PFSK-1 (cell line): ENCODE results near the gene TMEM132A.

ENCODE experiments used
- FOXP2 ChIP-seq: optimal IDR thresholded peaks from 2 replicates; pipeline ENCODE3; 2011; ENCODE audit warnings: borderline replicate concordance, control low read depth, inconsistent platforms; ENCODE audit not compliant: insufficient read depth; ENCODE audit errors: extremely low read length, extremely low read depth
- POLR2AphosphoS5 ChIP-seq: IDR thresholded peaks from 2 replicates; pipeline ENCODE4 v1.6.1; 2012; ENCODE audit warnings: low read depth, mild to moderate bottlenecking, control low read depth, low read length, moderate library complexity
- SIN3A ChIP-seq: IDR thresholded peaks from 2 replicates; pipeline ENCODE4 v1.6.1; 2012; ENCODE audit warnings: mild to moderate bottlenecking, low read length, moderate library complexity, borderline replicate concordance; ENCODE audit not compliant: insufficient read depth
- TAF1 ChIP-seq: IDR thresholded peaks from 2 replicates; pipeline ENCODE4 v1.6.1; 2012; ENCODE audit warnings: low read length, control low read depth, borderline replicate concordance; ENCODE audit not compliant: insufficient read depth
- TF ChIP-seq, protein P1 (sequence below), 2 experiments: IDR thresholded peaks; 2 replicates each; pipeline versions ENCODE4 v1.6.1 to v1.8.0; 2011 to 2012; ENCODE audit warnings: low read depth in 2 of 2, low read length in 2 of 2, control low read depth in 1 of 2, inconsistent platforms in 1 of 2, mild to moderate bottlenecking in 1 of 2, moderate library complexity in 1 of 2; ENCODE audit not compliant: insufficient read depth in 1 of 2

Gene TMEM132A

DNA sequence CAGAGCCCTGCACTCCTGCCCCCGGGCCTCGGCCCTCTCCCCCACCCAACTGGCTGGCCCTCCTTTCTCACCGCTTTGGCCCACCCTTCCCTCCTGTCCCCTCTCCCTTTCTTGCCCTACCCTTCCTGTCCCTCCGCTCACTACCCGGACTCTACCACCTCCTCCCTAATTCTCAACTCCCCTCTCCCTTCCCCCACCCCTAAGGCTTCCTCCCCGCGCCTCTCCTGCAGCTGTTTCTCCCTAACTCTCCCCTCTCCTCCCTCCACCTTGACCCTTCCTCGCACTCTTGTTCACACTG, 27.3 kb downstream of the TMEM132A start:
- TF ChIP-seq SIN3A (no peak), TAF1 (no peak), FOXP2 (no peak), POLR2AphosphoS5 (no peak)
- TF ChIP-seq, protein P1, sequence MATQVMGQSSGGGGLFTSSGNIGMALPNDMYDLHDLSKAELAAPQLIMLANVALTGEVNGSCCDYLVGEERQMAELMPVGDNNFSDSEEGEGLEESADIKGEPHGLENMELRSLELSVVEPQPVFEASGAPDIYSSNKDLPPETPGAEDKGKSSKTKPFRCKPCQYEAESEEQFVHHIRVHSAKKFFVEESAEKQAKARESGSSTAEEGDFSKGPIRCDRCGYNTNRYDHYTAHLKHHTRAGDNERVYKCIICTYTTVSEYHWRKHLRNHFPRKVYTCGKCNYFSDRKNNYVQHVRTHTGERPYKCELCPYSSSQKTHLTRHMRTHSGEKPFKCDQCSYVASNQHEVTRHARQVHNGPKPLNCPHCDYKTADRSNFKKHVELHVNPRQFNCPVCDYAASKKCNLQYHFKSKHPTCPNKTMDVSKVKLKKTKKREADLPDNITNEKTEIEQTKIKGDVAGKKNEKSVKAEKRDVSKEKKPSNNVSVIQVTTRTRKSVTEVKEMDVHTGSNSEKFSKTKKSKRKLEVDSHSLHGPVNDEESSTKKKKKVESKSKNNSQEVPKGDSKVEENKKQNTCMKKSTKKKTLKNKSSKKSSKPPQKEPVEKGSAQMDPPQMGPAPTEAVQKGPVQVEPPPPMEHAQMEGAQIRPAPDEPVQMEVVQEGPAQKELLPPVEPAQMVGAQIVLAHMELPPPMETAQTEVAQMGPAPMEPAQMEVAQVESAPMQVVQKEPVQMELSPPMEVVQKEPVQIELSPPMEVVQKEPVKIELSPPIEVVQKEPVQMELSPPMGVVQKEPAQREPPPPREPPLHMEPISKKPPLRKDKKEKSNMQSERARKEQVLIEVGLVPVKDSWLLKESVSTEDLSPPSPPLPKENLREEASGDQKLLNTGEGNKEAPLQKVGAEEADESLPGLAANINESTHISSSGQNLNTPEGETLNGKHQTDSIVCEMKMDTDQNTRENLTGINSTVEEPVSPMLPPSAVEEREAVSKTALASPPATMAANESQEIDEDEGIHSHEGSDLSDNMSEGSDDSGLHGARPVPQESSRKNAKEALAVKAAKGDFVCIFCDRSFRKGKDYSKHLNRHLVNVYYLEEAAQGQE (IDR thresholded peaks at IDR 0.05; ENCODE audit: insufficient read depth in 1 of 2, low read depth in 2 of 2, low read length in 2 of 2) = no peak

DNA sequence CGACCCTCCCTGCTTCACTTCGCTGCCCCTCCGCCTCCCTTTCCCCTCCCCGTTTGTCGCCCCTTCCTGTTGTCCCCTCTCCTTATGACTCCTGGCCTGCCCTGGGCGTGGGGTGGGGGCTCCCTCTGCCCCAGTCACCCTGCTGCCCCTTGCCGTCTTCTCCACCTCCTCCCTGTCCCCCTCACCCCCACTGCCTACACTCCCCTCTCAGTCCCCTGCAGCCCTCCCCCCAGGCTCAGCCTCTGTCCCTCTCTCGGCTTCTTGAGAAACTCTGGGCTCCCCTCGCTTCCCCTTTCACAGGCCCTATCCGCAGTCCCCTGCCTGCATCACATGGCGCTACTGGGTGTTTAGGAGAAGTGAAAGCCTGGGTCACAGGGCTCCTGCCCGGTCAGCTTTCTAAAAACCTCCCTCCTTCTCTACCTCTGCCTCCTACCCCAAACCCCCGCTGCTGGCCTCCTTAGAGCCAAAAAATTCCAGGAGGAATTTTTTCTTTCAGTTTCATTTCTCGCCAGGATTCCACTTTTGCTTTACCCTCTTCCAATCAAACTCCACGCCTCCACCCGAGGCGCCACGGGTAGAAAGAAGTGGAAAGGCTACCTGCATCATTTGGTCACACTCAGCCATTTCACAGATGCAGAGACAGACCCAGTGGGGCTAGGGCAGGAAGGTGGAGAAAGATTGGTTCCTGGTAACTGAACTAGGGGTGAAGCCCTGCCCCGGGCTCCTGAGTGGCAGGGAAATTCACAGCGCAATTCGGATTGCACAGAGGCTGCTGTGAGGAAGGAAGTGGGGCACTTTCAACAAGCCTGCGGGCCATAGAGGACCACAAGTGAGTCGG, 27.9 kb downstream of the TMEM132A start, which contains the start of gene SLC15A3:
Gene SLC15A3, minus strand, starts transcription at position 273 of the 838 bp plus-strand sequence. CDS start 625 bp downstream, outside the sequence.
- no peak for TF ChIP-seq SIN3A
- TF ChIP-seq TAF1 = no peak
- no peak for TF ChIP-seq POLR2AphosphoS5
- TF ChIP-seq, protein P1 (IDR thresholded peaks at IDR 0.05; ENCODE audit: insufficient read depth in 1 of 2, low read depth in 2 of 2, low read length in 2 of 2) = no peak
- no peak for TF ChIP-seq FOXP2

DNA sequence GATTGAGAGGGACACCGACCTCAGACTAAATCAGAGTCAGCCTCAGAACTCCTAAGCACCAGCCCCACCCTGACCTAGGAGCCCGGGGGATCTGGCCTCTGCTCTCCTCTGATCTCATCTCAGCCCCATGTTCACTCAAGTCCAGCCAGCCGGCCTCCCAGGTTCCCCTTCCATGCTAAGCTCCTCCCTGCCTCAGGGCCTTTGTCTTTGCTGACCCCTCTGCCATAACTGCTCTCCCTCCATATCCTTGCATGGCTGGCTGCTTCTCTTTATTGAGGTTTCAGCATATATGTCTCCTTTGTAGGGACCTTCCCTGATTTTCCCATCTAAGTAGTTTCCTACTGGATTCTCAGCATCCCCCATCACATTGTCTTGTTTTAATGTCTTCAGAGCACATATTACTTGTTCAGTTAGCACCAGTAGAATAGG, 28.5 kb downstream of the TMEM132A start:
- no peak for TF ChIP-seq TAF1
- no peak for TF ChIP-seq SIN3A

DNA sequence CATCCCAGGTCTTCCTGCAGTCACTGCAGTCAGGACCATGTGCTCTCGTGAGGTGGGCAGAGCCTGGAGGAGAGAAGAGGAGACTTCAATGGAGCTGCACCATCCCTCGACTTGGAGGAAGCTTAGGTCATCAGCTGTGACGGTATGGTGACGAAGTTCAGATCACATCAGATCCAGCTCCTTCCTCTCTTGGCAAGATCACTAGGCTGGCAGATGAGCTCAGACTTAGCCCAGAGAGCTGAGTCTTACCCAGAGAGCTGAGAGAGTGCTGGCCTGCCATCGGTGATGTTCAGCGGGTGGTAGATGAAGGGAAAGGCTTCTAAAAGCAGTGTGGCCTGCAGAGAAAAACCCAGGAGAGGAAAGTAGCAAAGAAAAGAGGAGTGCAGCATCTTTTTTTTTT, 29.5 kb downstream of the TMEM132A start:
- no peak for TF ChIP-seq POLR2AphosphoS5

DNA sequence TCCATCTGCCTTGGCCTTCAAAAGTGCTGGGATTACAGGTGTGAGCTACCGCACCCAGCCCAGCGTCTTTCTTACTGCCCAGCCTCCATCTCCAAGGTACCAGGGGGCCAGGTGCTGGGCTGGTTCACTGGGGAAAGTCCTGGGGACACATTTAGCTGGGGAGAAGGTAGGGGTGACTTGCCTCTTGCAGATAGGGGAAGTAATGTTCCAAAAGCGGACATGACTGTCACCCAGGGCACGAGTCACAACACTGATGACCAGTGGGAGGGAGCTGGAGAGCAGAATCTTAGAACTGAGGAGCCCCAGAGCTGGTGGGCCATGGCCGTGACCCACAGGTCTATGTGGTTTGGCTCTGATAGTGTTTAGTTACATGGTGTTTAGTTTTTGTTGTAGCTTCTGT, 30.2 kb downstream of the TMEM132A start:
- TF ChIP-seq, protein P1 (IDR thresholded peaks at IDR 0.05; ENCODE audit: insufficient read depth in 1 of 2, low read depth in 2 of 2, low read length in 2 of 2) = no peak
- TF ChIP-seq FOXP2 = no peak
- TF ChIP-seq SIN3A = no peak
- TF ChIP-seq TAF1 = no peak
- no peak for TF ChIP-seq POLR2AphosphoS5

DNA sequence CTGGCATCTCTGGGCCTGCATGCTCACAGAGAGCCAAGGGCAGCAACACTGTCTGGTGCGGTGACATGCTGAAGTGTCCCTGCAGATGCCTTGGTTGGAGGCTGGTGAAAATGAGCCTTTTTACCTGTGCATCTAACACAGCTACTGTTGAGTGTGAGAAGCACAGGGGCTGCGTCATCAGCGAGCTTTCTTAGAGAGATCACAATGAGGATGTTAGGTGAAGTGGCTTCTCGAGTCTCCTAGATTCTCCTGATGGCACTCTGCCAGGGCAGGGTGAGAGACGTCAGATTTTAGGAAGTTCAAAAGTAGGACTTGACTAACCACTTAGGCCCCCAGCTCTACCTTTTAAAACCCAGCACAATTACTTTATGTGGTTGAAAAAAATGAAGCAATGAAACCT, 31.3 kb downstream of the TMEM132A start:
- no peak for TF ChIP-seq POLR2AphosphoS5

DNA sequence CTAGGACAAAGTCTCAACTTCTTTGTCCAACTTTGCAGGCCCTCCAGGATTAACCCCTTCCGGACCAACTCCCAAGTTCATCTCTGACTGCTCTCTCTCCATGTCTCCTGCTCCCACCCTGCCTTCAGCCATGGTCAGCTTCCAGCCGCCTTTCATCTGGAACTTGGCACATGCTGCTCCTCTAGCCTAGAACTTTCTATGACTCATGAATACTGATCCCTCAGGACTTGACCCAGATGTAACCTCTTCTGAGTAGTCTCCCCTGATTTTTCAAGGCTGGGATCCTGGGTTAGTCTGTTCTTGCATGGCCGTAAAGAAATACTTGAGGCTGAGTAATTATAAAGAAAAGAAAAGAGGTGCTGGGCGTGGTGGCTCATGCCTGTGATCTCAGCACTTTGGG, 32.9 kb downstream of the TMEM132A start:
- no peak for TF ChIP-seq TAF1
- no peak for TF ChIP-seq FOXP2
- no peak for TF ChIP-seq POLR2AphosphoS5
- TF ChIP-seq, protein P1 (IDR thresholded peaks at IDR 0.05; ENCODE audit: insufficient read depth in 1 of 2, low read depth in 2 of 2, low read length in 2 of 2) = no peak
- no peak for TF ChIP-seq SIN3A
